ENCODE measurements around the gene SIGLEC12. TPM values are rescaled to one million over a fixed set of nuclear protein-coding genes. Genes with fewer than 3 reads are reported as not detected.

SIGLEC12 gene
- total and polyA plus RNA-seq, 2 donors (not counting 1 experiment from before 2014, with no cell fraction given), result not detected

- Histone ChIP-seq H3K27me3 (ENCODE audit: control insufficient read depth, insufficient read depth, low read length) (no peaks in the 10 kb centered on the region), H2AFZ (ENCODE audit: low read length) (no peak overlapping the region), H3K4me2 (ENCODE audit: extremely low read depth, insufficient read depth, low read length) (no peak overlapping the region), H3K4me1 (ENCODE audit: control insufficient read depth, extremely low read depth, insufficient read depth, low read length) (no peaks in the 10 kb centered on the region), H3K9ac (ENCODE audit: insufficient read depth, low read length) (no peak overlapping the region), H3K9me3 (ENCODE audit: control insufficient read depth, insufficient read depth, low read depth, low read length) (no peaks in the 10 kb centered on the region), H3K4me3 (replicated peaks in 1 of 4; ENCODE audit: control extremely low read depth in 1 of 4, insufficient read depth in 1 of 4, low read depth in 3 of 4, low read length in 4 of 4) (no peak overlapping the region), H3K79me2 (ENCODE audit: control insufficient read depth, insufficient read depth, low read length) (no peaks in the 10 kb centered on the region), H3K36me3 (ENCODE audit: control insufficient read depth, insufficient read depth, low read length) (no peaks in the 10 kb centered on the region), H4K20me1 (ENCODE audit: control insufficient read depth, extremely low read depth, insufficient read depth, low read length) (no peaks in the 10 kb centered on the region), H3K27ac (ENCODE audit: insufficient read depth, low read length) (no peak overlapping the region)
- DNase-seq (ENCODE audit: low read depth in 2 of 2), result no peak
- TF ChIP-seq CTCF (conservative IDR thresholded peaks at IDR 0.05 in 1 of 2, IDR thresholded peaks at IDR 0.05 in 1 of 2; ENCODE audit: low read depth in 1 of 2, low read length in 2 of 2), result no peak
- no peak for TF ChIP-seq EZH2 (IDR thresholded peaks at IDR 0.05; ENCODE audit: low read length, missing control alignments)
These were observed 24.3 kb downstream of the SIGLEC12 start for GRCh38 chr19:51477344-51477743.

- H3K9me3 ChIP-seq (ENCODE audit: control insufficient read depth, insufficient read depth, low read depth, low read length), result no peaks in the 10 kb centered on the region
- no peak overlapping the region for H2AFZ ChIP-seq (ENCODE audit: low read length)
These were observed 25.4 kb downstream of the SIGLEC12 start for GRCh38 chr19:51476164-51476563.

GRCh38 chr19:51473009-51473707, 28.4 kb downstream of the SIGLEC12 start:
- no peak overlapping the region for H3K9ac ChIP-seq (ENCODE audit: insufficient read depth, low read length)
- no peak overlapping the region for H3K4me2 ChIP-seq (ENCODE audit: extremely low read depth, insufficient read depth, low read length)
- no peak overlapping the region for H3K4me3 ChIP-seq (replicated peaks in 1 of 4; ENCODE audit: control extremely low read depth in 1 of 4, insufficient read depth in 1 of 4, low read depth in 3 of 4, low read length in 4 of 4)
- no peaks in the 10 kb centered on the region for H3K27me3 ChIP-seq (ENCODE audit: control insufficient read depth, insufficient read depth, low read length)
- DNase-seq (ENCODE audit: low read depth in 2 of 2), result peak; percentile 23 to 60
- no peak overlapping the region for H3K27ac ChIP-seq (ENCODE audit: insufficient read depth, low read length)
- no peaks in the 10 kb centered on the region for H3K79me2 ChIP-seq (ENCODE audit: control insufficient read depth, insufficient read depth, low read length)
- H3K9me3 ChIP-seq (ENCODE audit: control insufficient read depth, insufficient read depth, low read depth, low read length), result no peaks in the 10 kb centered on the region
- no peak overlapping the region for H2AFZ ChIP-seq (ENCODE audit: low read length)
- no peaks in the 10 kb centered on the region for H3K4me1 ChIP-seq (ENCODE audit: control insufficient read depth, extremely low read depth, insufficient read depth, low read length)
- H4K20me1 ChIP-seq (ENCODE audit: control insufficient read depth, extremely low read depth, insufficient read depth, low read length), result no peaks in the 10 kb centered on the region
- H3K36me3 ChIP-seq (ENCODE audit: control insufficient read depth, insufficient read depth, low read length), result no peaks in the 10 kb centered on the region
- peak; percentile 54 to 82 for TF ChIP-seq CTCF (conservative IDR thresholded peaks at IDR 0.05 in 1 of 2, IDR thresholded peaks at IDR 0.05 in 1 of 2; ENCODE audit: low read depth in 1 of 2, low read length in 2 of 2)
- no peak for TF ChIP-seq EZH2 (IDR thresholded peaks at IDR 0.05; ENCODE audit: low read length, missing control alignments)

More at GRCh38 chr19:51476164-51476563, 25.4 kb downstream of the SIGLEC12 start:
- H3K79me2 ChIP-seq (ENCODE audit: control insufficient read depth, insufficient read depth, low read length), result no peaks in the 10 kb centered on the region
- H3K27me3 ChIP-seq (ENCODE audit: control insufficient read depth, insufficient read depth, low read length), result no peaks in the 10 kb centered on the region
- no peaks in the 10 kb centered on the region for H3K36me3 ChIP-seq (ENCODE audit: control insufficient read depth, insufficient read depth, low read length)
- no peak overlapping the region for H3K4me2 ChIP-seq (ENCODE audit: extremely low read depth, insufficient read depth, low read length)
- DNase-seq (ENCODE audit: low read depth in 2 of 2), result no peak
- no peak for TF ChIP-seq CTCF (conservative IDR thresholded peaks at IDR 0.05 in 1 of 2, IDR thresholded peaks at IDR 0.05 in 1 of 2; ENCODE audit: low read depth in 1 of 2, low read length in 2 of 2)
- TF ChIP-seq EZH2 (IDR thresholded peaks at IDR 0.05; ENCODE audit: low read length, missing control alignments), result no peak
- no peaks in the 10 kb centered on the region for H3K4me1 ChIP-seq (ENCODE audit: control insufficient read depth, extremely low read depth, insufficient read depth, low read length)
- no peak overlapping the region for H3K27ac ChIP-seq (ENCODE audit: insufficient read depth, low read length)
- H3K4me3 ChIP-seq (replicated peaks in 1 of 4; ENCODE audit: control extremely low read depth in 1 of 4, insufficient read depth in 1 of 4, low read depth in 3 of 4, low read length in 4 of 4), result no peak overlapping the region
- H4K20me1 ChIP-seq (ENCODE audit: control insufficient read depth, extremely low read depth, insufficient read depth, low read length), result no peaks in the 10 kb centered on the region
- no peak overlapping the region for H3K9ac ChIP-seq (ENCODE audit: insufficient read depth, low read length)

All from fibroblast of lung (primary cell).